Natural killer cell (primary cell): ENCODE measurements around the gene NCOA3. TPM values are rescaled to one million over a fixed set of nuclear protein-coding genes. Genes with fewer than 3 reads are reported as not detected.

ENCODE experiments used
- ATAC-seq, 3 donors: fragments of 150-1000 bp in 2 of 3; fragments of 200-7000 bp in 1 of 3; cut with Tn5 transposase; 1 replicate in 1 of 3; 2 replicates in 2 of 3; pipeline ENCODE4 v1.10.0; 2021; ENCODE audit warnings: mild to moderate bottlenecking in 2 of 3, moderate library complexity in 2 of 3
- DNase-seq, 2 donors: peaks; one replicate each; pipeline versions ENCODE4 v3.0.0 to v3.0.0-alpha.2; 2013 to 2021; ENCODE audit warnings: mixed read lengths in 1 of 2
- H3K27ac ChIP-seq: one replicate; pipeline ENCODE4 v1.5.1; 2013; ENCODE audit warnings: mild to moderate bottlenecking, low read length
- H3K27me3 ChIP-seq: one replicate; pipeline ENCODE4 v1.6.1; 2013; ENCODE audit warnings: low read length; ENCODE audit not compliant: control insufficient read depth, insufficient read depth
- H3K36me3 ChIP-seq: one replicate; pipeline ENCODE4 v1.6.1; 2013; ENCODE audit warnings: low read length; ENCODE audit not compliant: control insufficient read depth, insufficient read depth
- H3K4me1 ChIP-seq: one replicate; pipeline ENCODE4 v1.6.1; 2013; ENCODE audit warnings: low read length; ENCODE audit not compliant: control insufficient read depth, insufficient read depth
- H3K4me3 ChIP-seq: one replicate; pipeline ENCODE4 v1.5.1; 2013; ENCODE audit warnings: low read length
- H3K9me3 ChIP-seq: one replicate; pipeline ENCODE4 v1.6.1; 2013; ENCODE audit warnings: low read length; ENCODE audit not compliant: control insufficient read depth, insufficient read depth
- H3K27ac Mint-ChIP-seq, 2 donors: one replicate each; pipeline ENCODE4 v1.8.0; 2022; ENCODE audit warnings: mild to moderate bottlenecking in 2 of 2, mixed read lengths in 2 of 2, moderate library complexity in 1 of 2
- H3K27me3 Mint-ChIP-seq, 2 donors: one replicate each; pipeline ENCODE4 v1.8.0; 2022; ENCODE audit warnings: low read depth in 2 of 2, mixed read lengths in 2 of 2
- H3K36me3 Mint-ChIP-seq: one replicate; pipeline ENCODE4 v1.8.0; 2022; ENCODE audit warnings: mixed read lengths
- H3K4me1 Mint-ChIP-seq, 2 donors: one replicate each; pipeline ENCODE4 v1.8.0; 2022; ENCODE audit warnings: mixed read lengths in 2 of 2
- H3K4me3 Mint-ChIP-seq: one replicate; pipeline ENCODE4 v1.8.0; 2022; ENCODE audit warnings: mild to moderate bottlenecking, moderate library complexity, mixed read lengths
- H3K9me3 Mint-ChIP-seq, 2 donors: one replicate each; pipeline ENCODE4 v1.8.0; 2022; ENCODE audit warnings: mixed read lengths in 2 of 2
- WGBS: methylation state at CpG from one replicate; pipeline ENCODE4 v1.1.7; 2013; ENCODE audit warnings: missing lambda C conversion rate; ENCODE audit not compliant: insufficient coverage; 5-methylcytosine and 5-hydroxymethylcytosine counted together
- intact Hi-C: fragments of 100-400 bp; cut with micrococcal nuclease; formaldehyde crosslinking; loops from one replicate; pipeline ENCODE4 v1.14.2; 2022
- total RNA-seq, 4 donors: library from RNA; stranded (reverse); fragments of 120-200 nt in 1 of 4; gene quantifications; one replicate each; pipeline versions ENCODE4 v1.2.3 to v1.2.4, GENCODE V29; 2013 to 2022
- TF ChIP-seq, protein P1 (sequence below): fragments of 200-600 bp; IDR thresholded peaks from one replicate; pipeline ENCODE4 v1.8.0; 2022; ENCODE audit warnings: antibody characterized with exemption

The NCOA3 gene
- total RNA-seq, 3 donors from 2014 or later (not counting 1 experiment from before 2014, with no cell fraction given): 44.3 to 63.3 (median 57.8) TPM

GRCh38 chr20:47529840-47530239 is 28.2 kb downstream of the NCOA3 start:
- H3K9me3 Mint-ChIP-seq: peaks cover 0 to 4% of the 10 kb centered on the region in 2 donors
- H3K4me1 Mint-ChIP-seq: peaks cover 28 to 32% of the 10 kb centered on the region in 2 donors
- TF ChIP-seq, protein P1, sequence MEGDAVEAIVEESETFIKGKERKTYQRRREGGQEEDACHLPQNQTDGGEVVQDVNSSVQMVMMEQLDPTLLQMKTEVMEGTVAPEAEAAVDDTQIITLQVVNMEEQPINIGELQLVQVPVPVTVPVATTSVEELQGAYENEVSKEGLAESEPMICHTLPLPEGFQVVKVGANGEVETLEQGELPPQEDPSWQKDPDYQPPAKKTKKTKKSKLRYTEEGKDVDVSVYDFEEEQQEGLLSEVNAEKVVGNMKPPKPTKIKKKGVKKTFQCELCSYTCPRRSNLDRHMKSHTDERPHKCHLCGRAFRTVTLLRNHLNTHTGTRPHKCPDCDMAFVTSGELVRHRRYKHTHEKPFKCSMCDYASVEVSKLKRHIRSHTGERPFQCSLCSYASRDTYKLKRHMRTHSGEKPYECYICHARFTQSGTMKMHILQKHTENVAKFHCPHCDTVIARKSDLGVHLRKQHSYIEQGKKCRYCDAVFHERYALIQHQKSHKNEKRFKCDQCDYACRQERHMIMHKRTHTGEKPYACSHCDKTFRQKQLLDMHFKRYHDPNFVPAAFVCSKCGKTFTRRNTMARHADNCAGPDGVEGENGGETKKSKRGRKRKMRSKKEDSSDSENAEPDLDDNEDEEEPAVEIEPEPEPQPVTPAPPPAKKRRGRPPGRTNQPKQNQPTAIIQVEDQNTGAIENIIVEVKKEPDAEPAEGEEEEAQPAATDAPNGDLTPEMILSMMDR: no peak
- intact Hi-C loops: no loop called here
- H3K36me3 Mint-ChIP-seq: no peaks in the 10 kb centered on the region
- Histone ChIP-seq H3K9me3 (no peaks in the 10 kb centered on the region), H3K27ac (no peak overlapping the region), H3K4me1 (no peaks in the 10 kb centered on the region), H3K27me3 (no peaks in the 10 kb centered on the region), H3K4me3 (no peak overlapping the region), H3K36me3 (no peaks in the 10 kb centered on the region)
- DNase-seq (no peak), ATAC-seq (no peak)
- 85% methylated on average over 2 of the region's 2 CpGs for WGBS
- H3K4me3 Mint-ChIP-seq: no peak overlapping the region
- no peaks in the 10 kb centered on the region for H3K27me3 Mint-ChIP-seq
- peak overlapping the region in 1 of 2 donors; percentile 26 for H3K27ac Mint-ChIP-seq

DNA sequence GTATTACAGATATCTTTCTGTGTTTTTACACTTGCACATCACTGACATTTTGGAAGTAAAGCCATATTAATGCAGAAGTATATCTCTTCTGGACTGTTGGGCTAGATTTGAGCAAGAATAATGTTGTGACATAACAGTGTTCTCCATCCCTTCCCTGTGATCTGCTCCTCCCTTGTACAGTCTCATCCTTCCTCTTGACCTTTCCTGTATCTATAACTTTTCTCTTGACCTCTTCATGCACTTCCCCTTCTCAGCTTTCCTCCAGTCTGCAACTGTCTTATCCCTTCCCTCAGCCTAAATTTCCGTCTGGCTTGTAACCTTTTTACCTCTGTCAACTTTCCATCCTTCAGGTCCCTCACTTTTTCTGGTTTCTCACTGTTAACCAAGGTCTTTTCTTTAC is 29.8 kb downstream of the NCOA3 start:
- Mint-ChIP-seq H3K4me3 (no peak overlapping the region), H3K36me3 (no peaks in the 10 kb centered on the region), H3K27ac (peak overlapping the region in 1 of 2 donors; percentile 7), H3K27me3 (no peaks in the 10 kb centered on the region), H3K4me1 (peaks cover 28 to 32% of the 10 kb centered on the region in 2 donors), H3K9me3 (peaks cover 0 to 4% of the 10 kb centered on the region in 2 donors)
- no peak for ATAC-seq
- H3K9me3 ChIP-seq: no peaks in the 10 kb centered on the region
- no peaks in the 10 kb centered on the region for H3K36me3 ChIP-seq
- H3K27ac ChIP-seq: no peak overlapping the region
- TF ChIP-seq, protein P1: no peak
- 82% methylated on average over 1 of the region's 1 CpG for WGBS
- intact Hi-C loops: no loop called here
- no peaks in the 10 kb centered on the region for H3K4me1 ChIP-seq
- H3K27me3 ChIP-seq: no peaks in the 10 kb centered on the region
- DNase-seq: no peak
- no peak overlapping the region for H3K4me3 ChIP-seq

- no peak overlapping the region for H3K27ac ChIP-seq
- H3K27me3 ChIP-seq: no peaks in the 10 kb centered on the region
- H3K36me3 ChIP-seq: no peaks in the 10 kb centered on the region
- ATAC-seq: no peak
- TF ChIP-seq, protein P1: no peak
- no peak for DNase-seq
- no peaks in the 10 kb centered on the region for H3K9me3 ChIP-seq
- H3K4me1 ChIP-seq: no peaks in the 10 kb centered on the region
- Mint-ChIP-seq H3K4me1 (peaks cover 28 to 32% of the 10 kb centered on the region in 2 donors), H3K4me3 (no peak overlapping the region), H3K27ac (no peak overlapping the region), H3K9me3 (peaks cover 0 to 3% of the 10 kb centered on the region in 2 donors), H3K27me3 (no peaks in the 10 kb centered on the region), H3K36me3 (no peaks in the 10 kb centered on the region)
- intact Hi-C loops: no loop called here
- no peak overlapping the region for H3K4me3 ChIP-seq
- WGBS: 95% methylated on average over 3 of the region's 3 CpGs
Observed at GRCh38 chr20:47532002-47532401, 30.3 kb downstream of the NCOA3 start.

- no peaks in the 10 kb centered on the region for H3K4me1 ChIP-seq
- no peaks in the 10 kb centered on the region for H3K9me3 ChIP-seq
- Mint-ChIP-seq H3K4me3 (no peak overlapping the region), H3K9me3 (no peaks in the 10 kb centered on the region), H3K36me3 (no peaks in the 10 kb centered on the region), H3K27me3 (no peaks in the 10 kb centered on the region), H3K27ac (no peak overlapping the region), H3K4me1 (peaks cover 22 to 26% of the 10 kb centered on the region in 2 donors)
- TF ChIP-seq, protein P1: no peak
- 95% methylated on average over 2 of the region's 3 CpGs for WGBS
- no peak overlapping the region for H3K4me3 ChIP-seq
- intact Hi-C loops: no loop called here
- no peaks in the 10 kb centered on the region for H3K27me3 ChIP-seq
- no peak overlapping the region for H3K27ac ChIP-seq
- ATAC-seq (no peak), DNase-seq (no peak)
- no peaks in the 10 kb centered on the region for H3K36me3 ChIP-seq
Observed at GRCh38 chr20:47533518-47534062, 31.9 kb downstream of the NCOA3 start.
